ENCODE measurements around the gene ARHGDIA.

Gene ARHGDIA

DNA sequence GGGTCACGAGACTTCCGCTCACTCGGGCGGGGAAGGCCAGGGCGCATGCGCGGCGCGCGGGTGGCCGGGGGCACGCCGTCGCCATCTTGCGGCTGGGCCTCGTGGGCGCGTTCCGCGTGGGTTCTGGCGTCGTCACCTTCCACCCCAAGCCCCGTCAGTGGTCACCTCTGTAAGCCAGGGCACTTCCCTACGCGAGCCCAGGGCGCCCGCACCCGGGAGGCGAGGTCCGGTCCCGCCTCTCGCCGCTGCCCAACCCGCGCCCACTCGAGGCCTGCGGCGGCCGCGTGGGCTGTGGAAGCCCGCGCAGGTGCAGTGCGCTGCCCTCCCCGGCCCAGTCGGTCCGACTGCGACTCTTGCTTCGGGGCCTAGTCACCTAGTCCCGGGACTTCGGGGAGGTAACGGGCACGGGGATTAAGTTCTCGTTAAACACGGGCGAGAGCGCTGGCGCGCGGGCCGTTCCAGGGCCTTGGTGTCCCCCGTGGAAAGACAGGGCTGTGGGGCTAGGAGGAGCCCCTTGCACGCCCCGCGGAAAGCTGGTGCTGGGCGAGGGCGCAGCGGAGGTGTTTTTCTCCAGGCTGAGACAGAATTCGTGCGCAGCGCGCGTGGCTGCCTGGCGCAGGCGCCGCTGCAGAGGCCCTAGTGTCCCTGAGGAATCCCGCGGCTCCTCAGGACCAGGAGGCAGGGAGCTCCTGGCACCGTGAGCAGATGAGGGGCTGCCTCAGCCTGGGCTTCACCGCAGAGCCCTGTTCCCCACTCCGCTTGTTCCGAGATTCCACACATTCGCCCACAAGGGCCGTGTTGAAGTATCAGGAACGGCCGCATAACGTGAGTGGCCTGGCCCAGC lies 472 bp upstream of the ARHGDIA start:
- in situ Hi-C loops (cut with MboI; ENCODE audit: low pct_unique_long_range_greater_than_20kb, low sequenced_read_pairs, unreplicated experiment), result no loop called here

DNA sequence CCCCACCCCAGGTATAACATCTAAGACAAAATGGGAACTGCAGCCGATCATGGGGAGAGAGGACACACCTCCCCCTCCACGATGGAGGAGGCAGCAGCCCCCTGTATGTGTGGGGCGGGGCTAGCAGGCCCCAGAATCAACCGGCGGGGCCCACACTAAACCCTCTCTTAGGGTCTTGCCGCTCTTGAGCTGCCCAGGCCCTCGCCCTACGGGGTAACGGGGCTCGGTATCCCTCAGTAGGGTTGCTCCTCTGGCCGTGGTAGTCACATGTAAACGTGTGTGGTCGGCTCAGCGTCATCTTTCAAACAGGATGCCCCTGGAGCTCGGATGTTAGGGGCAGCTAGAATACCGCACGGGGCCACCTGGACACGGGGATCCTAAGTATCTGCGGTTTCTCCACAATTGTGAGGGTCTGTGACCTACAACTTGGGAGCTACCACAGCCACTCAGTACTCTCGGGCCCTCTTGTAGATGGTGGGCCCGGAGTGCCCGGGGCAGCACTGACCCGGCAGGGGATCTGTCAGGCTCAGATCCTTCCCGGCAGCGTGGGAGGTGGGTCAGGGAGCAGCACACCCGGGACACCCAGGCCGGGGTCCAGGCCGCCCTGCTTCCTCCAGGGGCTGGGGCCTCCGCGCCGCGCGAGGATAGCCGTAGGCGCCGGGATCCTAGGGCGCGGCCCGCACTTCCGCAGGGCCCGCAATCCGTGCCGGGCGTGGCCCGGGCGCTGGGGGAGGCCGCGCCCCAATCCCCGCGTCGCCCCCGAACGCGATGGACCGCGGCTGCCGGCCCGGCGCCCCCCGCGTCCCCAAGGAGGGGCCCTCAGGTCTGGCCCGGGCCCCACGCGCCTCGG lies 781 bp downstream of the ARHGDIA start:
- TF ChIP-seq, protein P1, sequence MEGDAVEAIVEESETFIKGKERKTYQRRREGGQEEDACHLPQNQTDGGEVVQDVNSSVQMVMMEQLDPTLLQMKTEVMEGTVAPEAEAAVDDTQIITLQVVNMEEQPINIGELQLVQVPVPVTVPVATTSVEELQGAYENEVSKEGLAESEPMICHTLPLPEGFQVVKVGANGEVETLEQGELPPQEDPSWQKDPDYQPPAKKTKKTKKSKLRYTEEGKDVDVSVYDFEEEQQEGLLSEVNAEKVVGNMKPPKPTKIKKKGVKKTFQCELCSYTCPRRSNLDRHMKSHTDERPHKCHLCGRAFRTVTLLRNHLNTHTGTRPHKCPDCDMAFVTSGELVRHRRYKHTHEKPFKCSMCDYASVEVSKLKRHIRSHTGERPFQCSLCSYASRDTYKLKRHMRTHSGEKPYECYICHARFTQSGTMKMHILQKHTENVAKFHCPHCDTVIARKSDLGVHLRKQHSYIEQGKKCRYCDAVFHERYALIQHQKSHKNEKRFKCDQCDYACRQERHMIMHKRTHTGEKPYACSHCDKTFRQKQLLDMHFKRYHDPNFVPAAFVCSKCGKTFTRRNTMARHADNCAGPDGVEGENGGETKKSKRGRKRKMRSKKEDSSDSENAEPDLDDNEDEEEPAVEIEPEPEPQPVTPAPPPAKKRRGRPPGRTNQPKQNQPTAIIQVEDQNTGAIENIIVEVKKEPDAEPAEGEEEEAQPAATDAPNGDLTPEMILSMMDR (IDR thresholded peaks at IDR 0.05; ENCODE audit: extremely low read depth, insufficient read depth, missing control alignments), result no peak
- DNase-seq (ENCODE audit: low spot score), result peak; percentile 62
- in situ Hi-C loops (cut with MboI; ENCODE audit: low pct_unique_long_range_greater_than_20kb, low sequenced_read_pairs, unreplicated experiment), result no loop called here

More for the DNA sequence above, 472 bp upstream of the ARHGDIA start:
- peak; percentile 99 for DNase-seq (ENCODE audit: low spot score)
- TF ChIP-seq, protein P1 (IDR thresholded peaks at IDR 0.05; ENCODE audit: extremely low read depth, insufficient read depth, missing control alignments), result peak; percentile 35

DNA sequence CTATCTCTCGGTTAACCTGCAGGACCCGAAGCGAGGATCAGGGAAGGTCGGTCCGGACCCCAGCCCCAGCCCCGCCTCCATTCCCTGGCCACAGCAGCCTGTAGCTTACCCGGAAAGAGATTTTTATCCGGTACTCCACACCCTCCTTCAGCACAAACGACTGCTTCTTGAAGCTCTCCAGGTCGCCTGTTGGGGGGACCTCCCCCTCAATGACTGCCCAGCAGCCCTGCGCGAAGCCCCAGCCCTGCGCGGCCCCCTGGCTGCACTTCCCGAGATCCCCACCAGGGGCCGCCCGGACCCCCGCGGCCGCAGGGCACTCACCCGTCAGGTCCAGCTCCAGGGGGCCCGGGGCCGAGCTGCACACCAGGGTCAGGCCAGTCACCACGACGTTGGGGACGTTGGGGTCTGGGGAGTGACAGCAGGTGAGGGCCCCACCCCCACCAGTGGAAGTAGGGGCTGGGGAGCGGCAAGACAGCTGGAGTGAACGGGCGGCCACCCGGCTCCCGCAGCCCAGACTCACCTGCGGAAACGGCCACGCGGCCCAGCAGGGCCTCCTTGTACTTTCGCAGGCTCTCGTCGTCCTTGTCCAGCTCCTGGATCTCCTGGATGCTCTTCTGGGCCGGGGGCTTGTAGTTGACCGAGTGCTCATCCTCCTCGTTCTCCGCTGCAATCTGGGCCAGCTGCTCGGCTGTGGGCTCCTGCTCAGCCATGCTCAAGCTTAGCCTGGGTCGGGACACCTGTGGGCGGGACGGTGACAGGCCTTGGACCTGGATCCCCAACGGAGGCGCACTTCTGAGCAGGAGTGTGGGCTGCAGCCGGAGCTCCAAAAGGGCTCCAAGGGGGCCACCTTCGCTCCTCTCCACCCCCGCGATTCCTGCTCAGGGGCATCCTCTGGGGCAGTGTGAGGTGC lies 1.7 kb downstream of the ARHGDIA start:
- in situ Hi-C loops (cut with MboI; ENCODE audit: low pct_unique_long_range_greater_than_20kb, low sequenced_read_pairs, unreplicated experiment), result no loop called here
- peak; percentile 81 for DNase-seq (ENCODE audit: low spot score)
- TF ChIP-seq, protein P1 (IDR thresholded peaks at IDR 0.05; ENCODE audit: extremely low read depth, insufficient read depth, missing control alignments), result peak; percentile 77

DNA sequence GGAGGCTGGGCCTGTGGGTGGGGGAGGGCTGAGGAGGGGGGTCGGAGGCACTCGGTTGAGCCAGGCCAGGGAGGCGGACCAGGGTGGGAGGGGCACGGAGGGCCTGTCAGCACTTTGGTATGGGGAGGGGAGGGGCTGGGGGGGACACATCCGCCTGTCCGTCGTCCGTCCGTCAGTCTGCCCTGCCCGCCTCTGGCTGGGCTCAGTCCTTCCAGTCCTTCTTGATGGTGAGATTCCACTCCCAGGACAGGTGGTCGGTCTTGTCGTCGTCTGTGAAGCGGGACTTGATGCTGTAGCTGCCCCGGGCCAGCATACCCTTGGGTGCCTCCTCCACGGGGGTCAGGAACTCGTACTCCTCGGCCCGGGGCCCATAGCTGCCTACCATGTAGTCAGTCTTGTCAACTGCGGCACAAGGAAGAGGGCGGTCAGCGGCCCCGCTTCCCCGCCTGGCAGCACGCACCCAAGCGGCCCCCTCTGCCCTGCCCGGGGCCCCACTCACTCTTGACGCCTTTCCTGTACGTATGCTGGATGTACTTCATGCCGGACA lies 2.4 kb downstream of the ARHGDIA start:
- in situ Hi-C loops (cut with MboI; ENCODE audit: low pct_unique_long_range_greater_than_20kb, low sequenced_read_pairs, unreplicated experiment), result no loop called here
- DNase-seq (ENCODE audit: low spot score), result no peak
- TF ChIP-seq, protein P1 (IDR thresholded peaks at IDR 0.05; ENCODE audit: extremely low read depth, insufficient read depth, missing control alignments), result no peak

DNA sequence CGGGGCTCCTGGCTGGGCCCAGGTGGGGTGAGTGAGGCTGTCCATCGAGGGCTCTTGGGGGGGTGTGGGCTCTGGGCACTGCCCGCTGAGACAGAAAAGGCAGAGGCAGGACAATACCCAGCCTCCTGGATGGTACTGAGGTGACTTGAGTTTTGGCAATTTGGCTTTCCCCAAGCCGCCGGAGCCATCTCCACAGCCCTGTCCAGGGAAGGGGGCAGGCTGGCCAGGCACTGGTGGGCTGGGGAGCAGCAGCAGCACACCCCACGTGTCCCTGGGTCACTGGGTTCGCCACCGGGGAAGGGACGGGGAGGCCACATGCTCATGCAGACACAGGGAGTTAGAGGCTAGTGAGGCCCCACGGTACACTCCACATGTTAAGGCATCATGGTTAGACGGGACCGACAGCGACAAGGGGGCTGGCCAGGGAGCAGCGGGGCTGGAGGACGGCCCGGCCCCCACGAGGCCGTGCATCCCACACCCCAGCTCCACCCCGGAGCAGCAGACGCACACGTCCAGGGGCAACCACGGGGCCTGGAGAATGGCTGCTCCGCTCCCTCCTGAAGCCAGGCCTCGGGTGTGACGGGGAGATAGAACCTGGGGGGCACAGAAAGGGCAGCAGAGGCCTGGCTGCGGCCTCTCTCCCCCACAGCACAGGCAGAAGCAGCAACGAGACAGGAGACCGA lies 3.0 kb downstream of the ARHGDIA start:
- TF ChIP-seq, protein P1 (IDR thresholded peaks at IDR 0.05; ENCODE audit: extremely low read depth, insufficient read depth, missing control alignments), result no peak

More for the DNA sequence above, 3.0 kb downstream of the ARHGDIA start:
- in situ Hi-C loops (cut with MboI; ENCODE audit: low pct_unique_long_range_greater_than_20kb, low sequenced_read_pairs, unreplicated experiment), result no loop called here
- DNase-seq (ENCODE audit: low spot score), result no peak

Data from GM13977 (cell line).